Liver (tissue), 9 donors: ENCODE results near the gene CHSY1. TPM values are rescaled to one million over a fixed set of nuclear protein-coding genes. Genes with fewer than 3 reads are reported as not detected.

Experiments
- DNase-seq: peaks from one replicate; pipeline ENCODE4 v3.0.0-alpha.2; 2017; ENCODE audit warnings: low spot score
- H3K27ac ChIP-seq, 2 donors: one replicate each; pipeline ENCODE4 v1.7.0; 2013; ENCODE audit warnings: inconsistent platforms in 2 of 2, low read length in 2 of 2, control low read depth in 1 of 2, low read depth in 1 of 2, mild to moderate bottlenecking in 1 of 2
- H3K27me3 ChIP-seq, 4 donors: one replicate each; pipeline versions ENCODE4 v1.6.1 to v1.7.0; 2013; ENCODE audit warnings: low read length in 3 of 4, inconsistent platforms in 1 of 4, mild to moderate bottlenecking in 1 of 4, moderate library complexity in 1 of 4; ENCODE audit not compliant: control insufficient read depth in 4 of 4, insufficient read depth in 4 of 4
- H3K36me3 ChIP-seq, 4 donors: one replicate each; pipeline versions ENCODE4 v1.6.1 to v1.7.0; 2013; ENCODE audit warnings: low read length in 3 of 4, mild to moderate bottlenecking in 3 of 4, low read depth in 1 of 4, moderate library complexity in 1 of 4; ENCODE audit not compliant: control insufficient read depth in 4 of 4, insufficient read depth in 3 of 4
- H3K4me1 ChIP-seq, 4 donors: one replicate each; pipeline versions ENCODE4 v1.6.1 to v1.7.0; 2013; ENCODE audit warnings: low read length in 3 of 4, mild to moderate bottlenecking in 3 of 4, moderate library complexity in 1 of 4; ENCODE audit not compliant: control insufficient read depth in 4 of 4, insufficient read depth in 4 of 4
- H3K4me3 ChIP-seq, 3 donors: one replicate each; pipeline versions ENCODE4 v1.6.1 to v1.7.0; 2013; ENCODE audit warnings: low read length in 3 of 3, control low read depth in 1 of 3, low read depth in 1 of 3, mild to moderate bottlenecking in 1 of 3
- H3K9ac ChIP-seq, 2 donors: one replicate each; pipeline ENCODE4 v1.7.0; 2013; ENCODE audit warnings: low read length in 2 of 2, mild to moderate bottlenecking in 2 of 2, moderate library complexity in 2 of 2, control low read depth in 1 of 2, low read depth in 1 of 2
- H3K9me3 ChIP-seq, 4 donors: one replicate each; pipeline versions ENCODE4 v1.6.1 to v1.7.0; 2013; ENCODE audit warnings: low read length in 3 of 4; ENCODE audit not compliant: control insufficient read depth in 4 of 4
- CTCF ChIP-seq: fragments of 150-350 bp; IDR thresholded peaks from 2 replicates; pipeline ENCODE4 v1.5.1; 2017; ENCODE audit warnings: improper control_type of control experiment, low read depth, low read length; ENCODE audit not compliant: missing input control
- EGR1 ChIP-seq, 2 donors: IDR thresholded peaks; 2 replicates each; pipeline ENCODE4 v1.6.1; 2016 to 2018; ENCODE audit warnings: antibody characterized with exemption in 2 of 2, low read depth in 2 of 2
- FOXA1 ChIP-seq: IDR thresholded peaks from 2 replicates; pipeline ENCODE4 v1.6.1; 2016; ENCODE audit warnings: antibody characterized with exemption
- FOXA2 ChIP-seq: IDR thresholded peaks from 2 replicates; pipeline ENCODE4 v1.6.1; 2016; ENCODE audit warnings: antibody characterized with exemption
- GABPA ChIP-seq, 2 donors: IDR thresholded peaks in 1 of 2; conservative IDR thresholded peaks in 1 of 2; 2 replicates each; pipeline ENCODE4 v1.6.1; 2016; ENCODE audit warnings: antibody characterized with exemption in 2 of 2, mild to moderate bottlenecking in 1 of 2, moderate library complexity in 1 of 2
- HNF4A ChIP-seq, 2 donors: conservative IDR thresholded peaks; 2 replicates each; pipeline ENCODE4 v1.6.1; 2016; ENCODE audit warnings: antibody characterized with exemption in 2 of 2, mild to moderate bottlenecking in 2 of 2
- HNF4G ChIP-seq: IDR thresholded peaks from 2 replicates; pipeline ENCODE4 v1.6.1; 2016; ENCODE audit warnings: antibody characterized with exemption
- JUND ChIP-seq, 2 donors: IDR thresholded peaks; 2 replicates each; pipeline ENCODE4 v1.6.1; 2016; ENCODE audit warnings: antibody characterized with exemption in 2 of 2
- MAX ChIP-seq: IDR thresholded peaks from 2 replicates; pipeline ENCODE4 v1.6.1; 2016; ENCODE audit warnings: antibody characterized with exemption
- NR2F2 ChIP-seq: IDR thresholded peaks from 2 replicates; pipeline ENCODE4 v1.6.1; 2016; ENCODE audit warnings: antibody characterized with exemption
- RAD21 ChIP-seq, 2 donors: IDR thresholded peaks; 2 replicates each; pipeline ENCODE4 v1.6.1; 2016; ENCODE audit warnings: antibody characterized with exemption in 2 of 2, mild to moderate bottlenecking in 2 of 2
- REST ChIP-seq: IDR thresholded peaks from 2 replicates; pipeline ENCODE4 v1.6.1; 2016; ENCODE audit warnings: antibody characterized with exemption, mild to moderate bottlenecking
- RXRA ChIP-seq, 2 donors: IDR thresholded peaks; 2 replicates each; pipeline ENCODE4 v1.6.1; 2017 to 2018; ENCODE audit warnings: antibody characterized with exemption in 2 of 2, mild to moderate bottlenecking in 1 of 2
- SP1 ChIP-seq: IDR thresholded peaks from 2 replicates; pipeline ENCODE4 v1.6.1; 2018; ENCODE audit warnings: antibody characterized with exemption, mild to moderate bottlenecking
- YY1 ChIP-seq: IDR thresholded peaks from 2 replicates; pipeline ENCODE4 v1.6.1; 2016; ENCODE audit warnings: antibody characterized with exemption, mild to moderate bottlenecking
- WGBS: extraction: QIAGEN DNeasy Blood & Tissue Kit; methylation state at CpG from one replicate; pipeline ENCODE4 v1.1.7; 2013; 5-methylcytosine and 5-hydroxymethylcytosine counted together
- polyA plus RNA-seq, 2 donors: library from polyadenylated mRNA; stranded (reverse) in 1 of 2; unstranded in 1 of 2; fragments of 200-250 nt in 1 of 2; fragments of >200 nt in 1 of 2; fragmentation: Nextera tagmentation in 1 of 2; extraction: Ambion mirVana in 1 of 2; gene quantifications; one replicate each; pipeline versions ENCODE4 v1.2.1 to v1.2.3, GENCODE V29; 2013 to 2015
- total RNA-seq, 2 donors: library from RNA; depleted of rRNA; stranded (reverse); fragments of >200 nt; gene quantifications; one replicate each; pipeline ENCODE4 v1.2.3, GENCODE V29; 2014
- TF ChIP-seq, protein P1 (sequence below): IDR thresholded peaks from 2 replicates; pipeline ENCODE4 v1.6.1; 2016; ENCODE audit warnings: antibody characterized with exemption
- TF ChIP-seq, protein P2 (sequence below): IDR thresholded peaks from 2 replicates; pipeline ENCODE4 v1.6.1; 2016; ENCODE audit warnings: antibody characterized with exemption
- donor health status: healthy.
- donor health status: healthy.
- donor health status: healthy.
- donor health status: healthy.
- donor health status: healthy.

The CHSY1 gene
- total and polyA plus RNA-seq, 4 donors: 1.4 to 12.3 (median 6.6) TPM

GRCh38 chr15:101161656-101162055, 90.2 kb downstream of the CHSY1 start:
- no peak overlapping the region for H3K4me3 ChIP-seq
- no peaks in the 10 kb centered on the region for H3K4me1 ChIP-seq
- peaks cover 0 to 1% (median 0%) of the 10 kb centered on the region in 4 donors for H3K36me3 ChIP-seq
- no peak overlapping the region for H3K27ac ChIP-seq
- H3K9me3 ChIP-seq: peaks cover 3 to 11% (median 9%) of the 10 kb centered on the region in 4 donors
- no peaks in the 10 kb centered on the region for H3K27me3 ChIP-seq
- no peak overlapping the region for H3K9ac ChIP-seq
- WGBS: 75% methylated on average over 8 of the region's 8 CpGs
- DNase-seq: no peak
- TF ChIP-seq NR2F2 (no peak), CTCF (no peak), FOXA2 (no peak), SP1 (no peak), REST (no peak), RAD21 (IDR thresholded peaks at IDR 0.05) (no peak), EGR1 (IDR thresholded peaks at IDR 0.05; ENCODE audit: low read depth in 2 of 2) (no peak), JUND (IDR thresholded peaks at IDR 0.05) (no peak), HNF4G (no peak), HNF4A (conservative IDR thresholded peaks at IDR 0.05) (no peak), RXRA (IDR thresholded peaks at IDR 0.05) (no peak), YY1 (no peak), GABPA (IDR thresholded peaks at IDR 0.05 in 1 of 2, conservative IDR thresholded peaks at IDR 0.05 in 1 of 2) (no peak)
- TF ChIP-seq, protein P1, sequence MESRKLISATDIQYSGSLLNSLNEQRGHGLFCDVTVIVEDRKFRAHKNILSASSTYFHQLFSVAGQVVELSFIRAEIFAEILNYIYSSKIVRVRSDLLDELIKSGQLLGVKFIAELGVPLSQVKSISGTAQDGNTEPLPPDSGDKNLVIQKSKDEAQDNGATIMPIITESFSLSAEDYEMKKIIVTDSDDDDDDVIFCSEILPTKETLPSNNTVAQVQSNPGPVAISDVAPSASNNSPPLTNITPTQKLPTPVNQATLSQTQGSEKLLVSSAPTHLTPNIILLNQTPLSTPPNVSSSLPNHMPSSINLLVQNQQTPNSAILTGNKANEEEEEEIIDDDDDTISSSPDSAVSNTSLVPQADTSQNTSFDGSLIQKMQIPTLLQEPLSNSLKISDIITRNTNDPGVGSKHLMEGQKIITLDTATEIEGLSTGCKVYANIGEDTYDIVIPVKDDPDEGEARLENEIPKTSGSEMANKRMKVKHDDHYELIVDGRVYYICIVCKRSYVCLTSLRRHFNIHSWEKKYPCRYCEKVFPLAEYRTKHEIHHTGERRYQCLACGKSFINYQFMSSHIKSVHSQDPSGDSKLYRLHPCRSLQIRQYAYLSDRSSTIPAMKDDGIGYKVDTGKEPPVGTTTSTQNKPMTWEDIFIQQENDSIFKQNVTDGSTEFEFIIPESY: no peak

DNA sequence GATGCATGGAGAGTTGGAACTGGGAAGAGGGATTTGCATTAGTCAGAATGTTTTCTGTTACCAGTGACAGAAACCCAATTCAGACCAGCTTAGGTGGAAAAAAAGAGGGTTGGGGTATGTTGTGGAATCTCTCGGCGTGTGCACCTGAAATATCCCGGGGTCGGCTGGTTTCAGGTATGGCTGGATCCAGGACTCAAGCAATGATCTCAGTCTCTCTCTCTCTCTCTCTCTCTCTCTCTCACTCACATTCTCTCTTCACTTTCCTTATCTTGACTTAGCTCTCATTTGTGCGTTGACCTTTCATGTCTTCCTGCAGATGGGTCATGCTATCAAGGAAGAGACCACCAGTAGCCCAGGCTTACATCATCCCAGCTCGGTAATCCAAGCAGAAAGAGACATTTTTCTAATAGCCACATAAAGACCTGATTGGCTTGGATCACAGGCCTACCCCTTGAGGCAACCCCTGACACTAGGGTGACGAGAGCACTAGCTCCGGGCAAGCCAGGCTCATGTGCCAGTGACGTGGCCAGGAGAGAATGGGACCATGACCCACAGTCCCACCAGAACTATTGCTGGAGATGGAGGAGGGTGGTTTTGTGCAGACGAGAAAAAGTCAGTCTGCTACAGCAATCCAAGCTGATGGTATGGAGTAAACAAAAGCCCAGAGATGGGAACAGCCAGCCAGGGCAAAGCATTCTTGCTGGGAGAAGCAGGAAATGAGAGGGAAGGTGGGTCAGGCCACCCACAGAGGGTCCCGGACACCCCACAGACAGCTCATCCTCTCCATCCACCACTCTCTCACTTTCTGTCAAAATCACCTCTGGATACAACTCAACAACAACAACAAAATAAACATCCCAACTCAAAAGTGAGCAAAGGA, 91.7 kb downstream of the CHSY1 start:
- Histone ChIP-seq H3K27me3 (no peaks in the 10 kb centered on the region), H3K9me3 (peaks cover 0 to 2% (median 0%) of the 10 kb centered on the region in 4 donors), H3K4me1 (no peaks in the 10 kb centered on the region), H3K27ac (no peak overlapping the region), H3K36me3 (no peaks in the 10 kb centered on the region), H3K4me3 (no peak overlapping the region), H3K9ac (no peak overlapping the region)
- DNase-seq: no peak
- WGBS: 82% methylated on average over 11 of the region's 11 CpGs
- TF ChIP-seq, protein P1: no peak
- no peak for TF ChIP-seq FOXA1
- no peak for TF ChIP-seq HNF4G
- no peak for TF ChIP-seq REST
- TF ChIP-seq HNF4A (conservative IDR thresholded peaks at IDR 0.05): no peak
- TF ChIP-seq, protein P2, sequence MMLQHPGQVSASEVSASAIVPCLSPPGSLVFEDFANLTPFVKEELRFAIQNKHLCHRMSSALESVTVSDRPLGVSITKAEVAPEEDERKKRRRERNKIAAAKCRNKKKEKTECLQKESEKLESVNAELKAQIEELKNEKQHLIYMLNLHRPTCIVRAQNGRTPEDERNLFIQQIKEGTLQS: no peak
- no peak for TF ChIP-seq FOXA2
- TF ChIP-seq NR2F2: no peak
- no peak for TF ChIP-seq MAX
- TF ChIP-seq YY1: no peak
